ENCODE data around the gene OSBPL10.
"Not testable (repeated sequence)": the region's sequence is repeated elsewhere in the genome, so short reads cannot be mapped to it uniquely, and the experiment has no call there.

The OSBPL10 gene

DNA sequence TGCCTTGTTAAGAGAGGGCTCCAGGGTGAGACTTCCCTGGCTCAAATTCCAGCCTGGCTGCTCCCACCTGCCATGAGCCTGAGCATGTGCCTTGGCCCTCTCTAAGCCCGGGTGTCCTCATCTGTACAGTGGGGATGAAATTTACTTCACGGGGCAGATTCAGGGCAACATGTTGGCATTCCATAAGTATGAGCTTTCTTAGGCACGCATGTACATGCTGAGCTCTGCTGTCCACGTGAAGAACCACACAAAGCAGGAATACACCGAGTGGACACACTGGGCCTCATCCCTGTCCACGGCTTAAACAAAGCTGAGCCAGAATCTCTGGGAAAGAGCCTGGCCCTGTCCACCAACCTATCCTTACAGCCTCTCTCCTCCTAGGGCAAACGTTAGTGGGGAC, 167.4 kb downstream of the OSBPL10 start:
- no peak for DNase-seq (ENCODE audit: low read depth, low spot score)

DNA sequence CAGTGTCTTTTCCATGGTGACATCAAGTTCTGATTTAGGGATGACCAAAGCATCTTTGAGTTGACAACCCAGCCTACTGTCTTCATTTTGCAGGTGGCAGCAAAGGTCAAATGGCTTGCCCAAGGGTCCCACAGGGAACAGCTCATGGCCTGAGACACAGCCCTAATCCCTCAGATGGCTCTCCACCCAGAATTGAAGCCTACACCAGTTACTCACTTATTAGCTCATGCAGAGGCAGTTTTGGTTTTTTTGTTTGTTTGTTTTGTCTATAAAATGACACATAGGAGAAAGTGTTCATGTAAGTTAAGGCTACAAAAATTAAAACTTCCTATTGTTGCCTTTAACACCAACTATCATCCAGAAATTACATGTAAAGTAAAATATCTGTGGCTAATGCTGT, 167.9 kb downstream of the OSBPL10 start:
- DNase-seq (ENCODE audit: low read depth, low spot score), result no peak

DNA sequence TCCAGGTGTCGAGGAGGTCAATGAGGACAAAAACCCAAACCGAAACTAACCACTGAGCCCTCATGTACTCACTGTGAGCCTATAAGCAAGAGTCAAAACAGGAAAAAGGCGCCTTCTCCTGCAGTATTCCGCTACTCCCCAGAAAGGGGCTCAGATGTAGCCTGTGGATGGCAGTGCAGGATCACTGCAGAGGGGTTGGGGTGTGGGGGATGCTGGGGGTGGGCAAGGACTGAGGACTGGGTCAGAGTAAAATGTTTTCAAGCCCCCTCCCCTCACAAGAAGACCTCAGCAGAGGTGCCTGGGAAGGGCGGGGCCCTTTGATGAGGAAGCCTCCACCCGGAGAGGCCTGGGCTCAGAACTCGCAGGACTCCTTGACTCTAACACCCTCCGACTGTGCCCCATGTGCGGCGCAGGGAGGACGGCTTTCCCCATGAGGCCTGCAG, 170.1 kb downstream of the OSBPL10 start:
- no peak for DNase-seq (ENCODE audit: low read depth, low spot score)

DNA sequence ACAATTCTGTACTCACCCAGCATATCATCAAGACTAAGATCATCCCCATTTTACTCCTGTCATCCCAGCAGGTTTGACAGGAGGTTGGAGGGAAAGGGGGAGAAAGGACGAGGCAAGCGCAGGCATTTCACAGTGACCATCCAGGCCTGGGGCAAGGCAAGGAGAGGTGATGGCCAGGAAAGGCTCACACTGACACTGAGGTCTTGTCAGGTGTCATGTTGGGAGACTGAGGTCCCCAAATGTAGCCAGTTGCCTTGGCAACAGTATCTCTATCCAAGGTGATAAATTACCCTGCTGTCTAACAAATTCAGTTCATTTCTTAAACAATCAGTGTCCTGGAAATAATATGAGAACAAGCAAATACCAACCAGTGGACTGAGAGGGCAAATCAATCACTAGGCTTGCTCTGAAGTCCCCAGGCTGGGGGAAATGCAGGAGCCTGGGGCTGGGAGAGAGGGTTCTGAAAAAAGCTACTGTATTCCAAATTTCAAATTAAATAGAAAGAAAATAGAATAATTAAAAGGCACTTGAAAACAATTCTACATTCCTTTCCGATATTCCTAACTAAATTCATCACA, 172.8 kb downstream of the OSBPL10 start:
- no peak for DNase-seq (ENCODE audit: low read depth, low spot score)

DNA sequence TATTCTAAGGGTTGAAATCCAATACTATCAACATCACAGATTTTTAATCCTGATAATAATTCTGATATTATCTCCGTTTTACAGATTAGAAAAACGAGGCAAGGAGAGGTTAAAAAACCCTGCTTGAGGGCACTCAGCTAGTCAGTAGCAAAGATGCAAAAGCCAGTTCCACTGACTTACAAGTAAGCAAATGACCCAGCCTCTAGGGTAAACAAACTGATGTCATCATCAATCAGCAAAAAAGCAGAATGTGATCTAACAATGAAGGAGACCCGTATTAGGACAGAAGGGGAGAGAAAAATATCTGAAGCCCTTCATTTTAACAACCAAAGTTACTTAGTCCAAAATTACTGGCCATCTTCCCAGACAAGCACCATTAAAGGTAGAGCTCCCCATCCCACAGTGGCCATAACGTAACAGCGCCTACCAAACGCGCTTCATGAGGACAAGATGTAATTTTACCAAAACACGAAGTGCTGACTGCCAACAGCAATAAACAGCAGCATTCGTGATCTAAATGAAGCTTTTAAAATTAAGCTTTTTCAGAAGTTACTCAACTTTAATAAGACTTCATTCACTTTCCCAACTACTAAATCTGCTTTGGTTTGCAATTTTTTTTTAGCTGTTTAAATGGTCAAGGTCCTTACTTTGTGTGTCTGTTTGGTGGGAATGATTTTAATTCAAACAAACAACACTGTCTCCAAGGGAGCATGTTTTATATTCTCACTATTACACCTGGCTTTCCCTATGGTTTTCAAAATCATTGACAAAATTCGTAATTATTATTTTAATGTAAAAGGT, 176.6 kb downstream of the OSBPL10 start:
- DNase-seq (ENCODE audit: low read depth, low spot score), result no peak

DNA sequence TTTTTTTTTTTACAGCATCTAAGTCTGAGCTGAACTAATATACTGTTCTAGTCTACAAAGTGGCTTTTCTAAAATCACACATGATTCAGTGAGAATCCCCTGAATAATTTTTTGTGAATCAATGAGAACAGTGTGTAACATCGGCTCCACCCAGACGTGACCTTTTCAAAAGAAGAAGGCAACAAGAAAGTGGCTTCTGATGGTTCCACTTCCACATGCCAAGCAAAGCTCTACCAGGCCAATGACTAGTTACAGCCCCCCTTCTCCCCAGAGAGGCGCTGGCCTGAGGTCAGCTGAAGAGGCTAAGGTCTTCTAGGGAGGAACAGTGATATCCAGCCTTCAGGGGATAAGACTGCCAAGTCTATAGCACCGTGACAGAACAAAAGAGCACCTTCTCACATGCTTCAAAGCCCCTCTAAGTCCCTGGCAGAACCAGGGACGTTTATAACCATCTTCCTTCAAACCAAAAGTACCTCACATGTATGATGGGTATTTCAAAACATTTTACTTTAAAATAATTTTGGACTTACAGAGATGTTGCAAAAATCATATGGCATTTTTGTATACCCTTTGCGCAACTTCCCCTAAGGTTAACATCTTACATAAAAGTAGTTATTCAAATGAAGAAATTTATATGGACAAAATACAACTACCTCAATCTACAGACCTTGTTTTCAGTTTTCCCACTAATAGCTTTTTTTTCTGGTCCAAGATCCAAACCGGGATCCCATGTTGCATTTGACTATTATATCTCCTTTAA, 177.9 kb downstream of the OSBPL10 start:
- DNase-seq (ENCODE audit: low read depth, low spot score), result no peak

- no peak for DNase-seq (ENCODE audit: low read depth, low spot score)
These were observed 180.6 kb downstream of the OSBPL10 start for GRCh38 chr3:31800436-31800835.

DNA sequence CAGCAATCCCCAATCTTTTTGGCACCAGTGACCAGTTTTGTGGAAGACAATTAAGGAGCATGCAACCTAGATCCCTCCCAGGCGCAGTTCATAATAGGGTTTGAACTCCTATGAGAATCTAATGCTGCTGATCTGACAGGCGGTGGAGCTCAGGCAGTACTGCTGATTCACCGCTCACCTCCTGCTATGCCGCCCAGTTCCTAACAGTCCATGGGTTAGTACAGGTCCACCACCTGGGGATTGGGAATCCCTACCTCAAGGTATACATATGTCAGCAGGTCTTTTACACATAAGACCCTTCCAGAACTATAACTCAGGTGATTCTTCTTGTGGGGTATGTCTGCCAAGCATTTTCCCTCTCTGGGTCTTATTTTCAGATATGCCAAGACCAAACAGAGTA, 182.2 kb downstream of the OSBPL10 start:
- DNase-seq (ENCODE audit: low read depth, low spot score), result no peak

DNA sequence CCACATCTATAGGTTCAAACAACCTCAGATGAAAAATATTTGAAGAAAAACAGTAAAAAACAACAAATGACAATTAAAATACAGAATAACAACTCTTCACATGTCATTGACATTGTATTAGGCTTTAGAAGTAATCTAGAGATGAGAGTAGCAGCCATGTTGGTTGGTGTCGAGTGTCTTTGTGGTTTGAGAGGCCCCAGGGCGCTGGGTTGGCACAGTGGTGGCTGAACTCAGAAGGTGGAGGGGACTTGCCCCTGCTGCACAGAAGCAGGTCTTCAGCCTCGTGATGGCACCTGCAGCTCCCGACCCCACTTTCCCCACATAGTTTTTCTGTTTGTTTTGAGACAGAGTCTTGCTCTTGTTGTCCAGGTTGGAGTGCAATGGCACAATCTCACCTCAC, 187.2 kb downstream of the OSBPL10 start:
- no peak for DNase-seq (ENCODE audit: low read depth, low spot score)

GRCh38 chr3:31791090-31791430, 190.0 kb downstream of the OSBPL10 start:
- no peak for DNase-seq (ENCODE audit: low read depth, low spot score)

DNA sequence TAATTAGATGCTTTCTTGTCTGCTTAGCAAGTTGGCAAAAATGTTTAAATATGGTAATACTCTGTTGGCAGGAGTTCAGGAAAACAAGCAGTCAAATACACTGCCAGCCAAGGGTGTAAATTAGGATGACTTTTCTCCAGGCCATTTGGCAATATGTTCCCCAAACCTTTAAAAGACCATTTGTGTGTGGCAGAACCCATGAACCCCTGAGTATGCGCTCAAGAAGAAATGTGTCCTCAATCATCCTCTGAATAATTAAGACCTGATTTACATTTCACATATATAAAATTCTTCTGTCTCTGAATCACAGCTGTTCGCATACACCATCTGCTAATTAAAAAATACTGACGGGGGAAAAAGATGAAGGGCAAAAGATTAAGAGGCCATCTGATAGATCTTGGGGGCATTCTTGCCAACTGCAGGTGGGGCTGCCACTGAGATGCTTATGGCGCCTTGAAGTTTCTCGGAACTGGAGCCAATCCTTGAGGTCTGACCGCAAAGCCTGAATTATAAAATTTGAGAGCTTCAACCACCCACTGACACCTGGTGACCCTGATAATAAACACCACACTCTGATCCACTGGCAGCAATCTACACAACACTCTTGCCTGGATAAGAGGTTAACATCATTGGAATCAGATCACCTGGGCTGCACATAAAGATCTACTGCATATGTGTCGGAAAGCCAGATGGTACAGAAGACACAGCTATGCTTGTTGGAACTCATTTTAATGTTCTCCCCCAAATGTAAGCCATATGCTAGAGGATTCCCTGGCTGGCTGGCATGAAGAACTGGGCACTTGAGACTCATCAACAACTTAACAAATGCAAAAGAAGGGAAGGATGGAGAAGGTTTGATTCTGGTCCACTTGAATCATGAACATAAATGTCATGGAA, 190.6 kb downstream of the OSBPL10 start:
- DNase-seq (ENCODE audit: low read depth, low spot score), result no peak

GRCh38 chr3:31789429-31789828, 191.6 kb downstream of the OSBPL10 start:
- no peak for DNase-seq (ENCODE audit: low read depth, low spot score)

GRCh38 chr3:31785734-31786133, 195.3 kb downstream of the OSBPL10 start:
- DNase-seq (ENCODE audit: low read depth, low spot score), result no peak

DNA sequence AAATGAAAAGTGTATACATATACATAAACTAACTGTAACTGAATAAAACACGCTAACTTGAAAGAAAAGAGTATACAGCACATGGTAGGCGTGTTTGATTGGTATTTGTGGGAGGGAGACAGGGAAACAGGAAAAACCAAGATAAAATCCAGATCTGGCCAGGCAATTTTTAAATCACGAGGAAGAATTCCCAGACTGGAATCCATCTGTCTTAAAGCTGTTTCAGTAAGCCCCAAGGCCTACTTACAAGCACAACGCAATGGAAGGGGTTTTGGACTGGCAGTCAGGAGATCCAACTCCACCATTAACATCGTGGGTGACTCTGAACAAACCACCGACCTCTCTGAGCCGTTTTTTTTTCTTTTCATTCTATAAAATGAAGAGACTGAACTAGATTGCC, 195.8 kb downstream of the OSBPL10 start:
- no peak for DNase-seq (ENCODE audit: low read depth, low spot score)

GRCh38 chr3:31783851-31784250, 197.2 kb downstream of the OSBPL10 start:
- DNase-seq (ENCODE audit: low read depth, low spot score), result not testable (repeated sequence)

- DNase-seq (ENCODE audit: low read depth, low spot score), result not testable (repeated sequence)
These were observed 198.8 kb downstream of the OSBPL10 start for GRCh38 chr3:31782306-31782705.

DNA sequence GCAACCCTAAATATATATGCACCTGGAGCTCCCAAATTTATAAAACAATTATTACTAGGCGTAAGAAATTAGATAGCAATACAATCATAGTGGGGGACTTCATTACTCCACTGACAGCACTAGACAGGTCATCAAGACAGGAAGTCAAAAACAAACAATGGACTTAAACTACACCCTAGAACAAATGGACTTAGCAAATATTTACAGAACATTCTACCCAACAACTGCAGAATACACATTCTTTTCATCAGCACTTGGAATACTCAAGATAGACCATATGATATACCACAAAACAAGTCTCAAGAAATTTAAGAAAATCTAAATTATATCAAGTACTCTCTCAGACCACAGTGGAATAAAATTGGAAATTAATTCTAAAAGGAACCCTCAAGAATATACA, 201.5 kb downstream of the OSBPL10 start:
- no peak for DNase-seq (ENCODE audit: low read depth, low spot score)

GRCh38 chr3:31777887-31778286, 203.2 kb downstream of the OSBPL10 start:
- no peak for DNase-seq (ENCODE audit: low read depth, low spot score)

DNA sequence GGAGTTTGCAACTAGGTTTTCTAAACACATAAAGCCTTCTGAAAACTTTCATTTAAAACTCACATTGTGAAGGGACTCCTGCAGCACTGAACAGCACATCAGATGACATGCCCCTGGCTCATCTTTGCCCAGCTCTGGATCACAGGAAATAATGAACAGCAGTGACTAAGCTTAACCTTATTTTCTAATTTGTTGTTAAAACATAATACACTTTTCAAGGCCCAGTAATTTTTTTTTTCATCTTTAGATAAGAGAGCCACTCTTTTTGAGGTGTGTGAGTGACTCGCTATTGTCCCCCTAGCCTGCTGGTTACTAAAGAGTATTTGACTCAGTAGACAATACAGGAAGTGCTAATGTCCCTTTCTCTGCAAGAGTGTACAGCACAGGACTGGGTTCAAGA, 204.0 kb downstream of the OSBPL10 start:
- DNase-seq (ENCODE audit: low read depth, low spot score), result no peak

GRCh38 chr3:31776016-31776415, 205.0 kb downstream of the OSBPL10 start:
- no peak for DNase-seq (ENCODE audit: low read depth, low spot score)

DNA sequence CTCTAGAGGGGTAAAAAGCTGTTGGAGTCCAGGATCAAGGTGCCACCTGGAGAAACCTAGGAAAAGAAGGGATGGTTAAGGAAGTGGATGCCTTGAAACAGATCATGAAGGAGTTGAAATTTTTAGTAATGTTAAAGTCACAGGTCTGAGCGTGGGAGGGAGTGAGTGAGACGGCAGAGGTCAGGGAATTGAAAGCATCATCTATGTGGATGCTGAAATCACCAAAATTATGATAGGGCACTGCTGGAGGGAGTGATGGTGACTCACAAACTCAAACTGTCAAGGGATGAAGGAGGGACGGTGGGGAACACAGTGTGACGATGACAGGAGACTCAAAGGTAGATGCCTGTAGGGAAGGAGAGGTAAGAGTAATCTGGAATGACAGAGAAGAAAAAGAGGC, 205.7 kb downstream of the OSBPL10 start:
- DNase-seq (ENCODE audit: low read depth, low spot score), result no peak
